Neural cell (in vitro differentiated cells): Measurements from ENCODE around the gene YJEFN3. TPM values are rescaled to one million over a fixed set of nuclear protein-coding genes. Genes with fewer than 3 reads are reported as not detected.

Experiments used
- H2AFZ ChIP-seq: fragments of 200-600, 300-800 bp; sonication (generic), shearing (Covaris generic); 2 replicates; pipeline ENCODE4 v1.6.0; 2014; ENCODE audit warnings: low read depth, mild to moderate bottlenecking, antibody characterized with exemption, low read length, moderate library complexity
- H3F3A ChIP-seq: fragments of 200-600 bp; shearing (Covaris generic); 2 replicates; pipeline ENCODE4 v1.6.1; 2016; ENCODE audit warnings: mild to moderate bottlenecking, moderate library complexity, mixed read lengths, antibody characterized with exemption, low read length; ENCODE audit not compliant: insufficient read depth, poor library complexity, severe bottlenecking
- H3K27ac ChIP-seq: fragments of 200-600, 300-800 bp; sonication (generic), shearing (Covaris generic); 2 replicates; pipeline ENCODE4 v1.5.1; 2014; ENCODE audit warnings: mild to moderate bottlenecking, low read length, moderate library complexity
- H3K27me3 ChIP-seq: fragments of 300-800, 200-600 bp; sonication (generic), shearing (Covaris generic); 2 replicates; pipeline ENCODE4 v1.6.0; 2014; ENCODE audit warnings: mild to moderate bottlenecking, low read depth, low read length, moderate library complexity; ENCODE audit not compliant: insufficient read depth
- H3K36me3 ChIP-seq: fragments of 300-800, 200-600 bp; sonication (generic), shearing (Covaris generic); 2 replicates; pipeline ENCODE4 v1.5.1; 2014; ENCODE audit warnings: mild to moderate bottlenecking, antibody characterized with exemption, low read length, moderate library complexity; ENCODE audit not compliant: insufficient read depth
- H3K4me2 ChIP-seq: fragments of 300-800, 200-600 bp; sonication (generic), shearing (Covaris generic); 2 replicates; pipeline ENCODE4 v1.6.0; 2014; ENCODE audit warnings: mild to moderate bottlenecking, low read length
- H3K4me3 ChIP-seq: fragments of 300-800, 200-600 bp; sonication (generic), shearing (Covaris generic); 2 replicates; pipeline ENCODE4 v1.5.1; 2014; ENCODE audit warnings: mild to moderate bottlenecking, low read length, moderate library complexity
- H3K79me2 ChIP-seq: fragments of 200-600 bp; shearing (Covaris generic); replicated peaks from 2 replicates; pipeline ENCODE4 v1.6.0; 2014; ENCODE audit warnings: mild to moderate bottlenecking, low read length, moderate library complexity; ENCODE audit not compliant: insufficient read depth
- H3K9ac ChIP-seq: fragments of 300-800, 200-600 bp; sonication (generic), shearing (Covaris generic); 2 replicates; pipeline ENCODE4 v1.6.1; 2016; ENCODE audit warnings: mild to moderate bottlenecking, low read length, mixed read lengths
- H3K9me2 ChIP-seq: fragments of 200-600 bp; shearing (Covaris generic); 2 replicates; pipeline ENCODE4 v1.6.1; 2016; ENCODE audit warnings: mild to moderate bottlenecking, low read length, mixed read lengths; ENCODE audit not compliant: insufficient read depth
- H3K9me3 ChIP-seq: fragments of 200-600, 300-800 bp; sonication (generic), shearing (Covaris generic); 2 replicates; pipeline ENCODE4 v1.6.1; 2016; ENCODE audit warnings: mild to moderate bottlenecking, mixed run types, low read length, moderate library complexity, mixed read lengths
- H4K20me1 ChIP-seq: fragments of 200-600 bp; shearing (Covaris generic); 2 replicates; pipeline ENCODE4 v1.6.1; 2016; ENCODE audit warnings: mild to moderate bottlenecking, mixed run types; ENCODE audit not compliant: insufficient read depth
- EP300 ChIP-seq: fragments of 450-650 bp; conservative IDR thresholded peaks from 2 replicates; pipeline ENCODE4 v1.6.1; 2014; ENCODE audit warnings: antibody characterized with exemption, mild to moderate bottlenecking, moderate library complexity; ENCODE audit not compliant: poor library complexity, severe bottlenecking
- EZH2 ChIP-seq: fragments of 200-600, 300-800 bp; shearing (Covaris generic), sonication (generic); IDR thresholded peaks from 2 replicates; pipeline ENCODE4 v1.6.1; 2014; ENCODE audit warnings: antibody characterized with exemption, low read length, borderline replicate concordance, mild to moderate bottlenecking; ENCODE audit not compliant: insufficient read depth, poor library complexity, severe bottlenecking
- MXI1 ChIP-seq: fragments of 450-650 bp; conservative IDR thresholded peaks from 2 replicates; pipeline ENCODE4 v1.6.1; 2014; ENCODE audit warnings: antibody characterized with exemption, mild to moderate bottlenecking; ENCODE audit not compliant: poor library complexity, severe bottlenecking
- POLR2AphosphoS5 ChIP-seq: IDR thresholded peaks from 2 replicates; pipeline ENCODE4 v1.6.1; 2012
- RAD21 ChIP-seq: fragments of 450-650 bp; conservative IDR thresholded peaks from 2 replicates; pipeline ENCODE4 v1.6.1; 2014; ENCODE audit warnings: antibody characterized with exemption, mild to moderate bottlenecking, moderate library complexity
- SMC3 ChIP-seq: fragments of 450-650 bp; conservative IDR thresholded peaks from 2 replicates; pipeline ENCODE4 v1.6.1; 2014; ENCODE audit warnings: antibody characterized with exemption, mild to moderate bottlenecking, moderate library complexity; ENCODE audit not compliant: poor library complexity
- TAF1 ChIP-seq: IDR thresholded peaks from 2 replicates; pipeline ENCODE4 v1.6.1; 2012; ENCODE audit warnings: low read depth
- polyA plus RNA-seq: library from polyadenylated mRNA; depleted of rRNA; stranded (reverse); fragments of >200 nt; gene quantifications from 2 replicates; pipeline ENCODE4 v1.2.3, GENCODE V29; 2014
- TF ChIP-seq, protein P1 (sequence below): fragments of 450-650 bp; IDR thresholded peaks from 2 replicates; pipeline ENCODE4 v1.5.1; 2014; ENCODE audit warnings: antibody characterized with exemption, mild to moderate bottlenecking, moderate library complexity; ENCODE audit not compliant: poor library complexity, severe bottlenecking
- TF ChIP-seq, protein P2 (sequence below): IDR thresholded peaks from 2 replicates; pipeline ENCODE4 v1.6.1; 2012; ENCODE audit warnings: borderline replicate concordance

The YJEFN3 gene
- polyA plus RNA-seq, 1 donor from 2014 or later, result 26.9 TPM

DNA sequence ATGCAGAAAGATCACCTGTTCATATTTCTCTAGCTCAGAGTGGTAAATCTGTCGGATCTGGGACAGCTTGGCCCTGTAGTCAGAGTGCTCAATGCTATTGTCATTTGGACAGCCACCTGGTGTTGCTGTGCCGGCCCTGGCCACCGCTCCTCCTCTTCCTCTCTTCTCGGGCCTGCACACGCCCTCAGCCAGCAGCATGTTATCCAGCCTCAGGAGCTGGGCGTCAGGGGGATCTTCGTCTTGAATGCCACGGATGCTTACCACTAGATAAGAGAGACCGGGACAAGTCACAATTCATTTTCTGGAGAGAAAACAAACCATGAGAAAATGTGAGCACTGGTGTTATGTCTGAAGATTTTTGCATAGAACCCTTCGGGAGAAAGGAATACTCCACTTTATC, 41.9 kb downstream of the YJEFN3 start (continued):
- TF ChIP-seq MXI1 (no peak), EP300 (no peak), TAF1 (no peak)

DNA sequence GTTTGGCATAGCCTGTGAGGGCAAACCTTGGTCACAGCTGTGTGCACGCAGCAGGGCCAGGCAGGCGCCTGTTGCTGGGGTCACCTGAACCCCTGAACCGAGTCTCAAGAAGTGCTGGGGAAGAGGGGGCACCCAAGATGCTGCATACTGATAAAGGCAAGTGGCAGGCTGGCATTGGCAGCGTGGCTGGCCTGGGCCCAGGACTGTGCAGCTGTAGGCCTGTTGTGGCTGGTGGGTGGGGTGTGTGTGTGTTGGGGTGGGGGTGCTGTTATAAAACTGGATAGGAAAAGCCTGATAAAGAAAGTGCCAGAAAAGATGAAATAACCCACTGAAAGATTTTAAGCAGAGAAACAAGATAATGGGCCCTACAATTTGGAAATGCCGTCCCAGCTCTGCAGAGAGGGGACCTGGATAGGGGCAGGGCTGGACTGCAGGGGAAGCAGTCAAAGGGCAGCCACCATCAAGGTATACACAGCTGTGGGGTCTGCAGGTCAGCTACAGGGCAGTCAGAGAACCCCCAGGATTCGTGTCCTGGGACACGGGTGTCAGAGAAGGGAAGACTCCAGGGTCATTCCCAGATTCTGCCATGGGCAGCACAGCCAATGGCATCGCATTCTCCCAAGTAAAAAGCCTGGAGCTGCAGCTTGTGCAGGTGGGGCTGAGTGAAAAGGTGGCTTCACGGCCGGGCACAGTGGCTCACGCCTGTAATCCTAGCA, 42.5 kb downstream of the YJEFN3 start:
- no peak for TF ChIP-seq EZH2
- TF ChIP-seq MXI1, result no peak
- no peak for TF ChIP-seq TAF1
- no peak for TF ChIP-seq SMC3
- no peak for TF ChIP-seq EP300
- no peak for TF ChIP-seq RAD21
- no peak for TF ChIP-seq POLR2AphosphoS5
- TF ChIP-seq, protein P1, sequence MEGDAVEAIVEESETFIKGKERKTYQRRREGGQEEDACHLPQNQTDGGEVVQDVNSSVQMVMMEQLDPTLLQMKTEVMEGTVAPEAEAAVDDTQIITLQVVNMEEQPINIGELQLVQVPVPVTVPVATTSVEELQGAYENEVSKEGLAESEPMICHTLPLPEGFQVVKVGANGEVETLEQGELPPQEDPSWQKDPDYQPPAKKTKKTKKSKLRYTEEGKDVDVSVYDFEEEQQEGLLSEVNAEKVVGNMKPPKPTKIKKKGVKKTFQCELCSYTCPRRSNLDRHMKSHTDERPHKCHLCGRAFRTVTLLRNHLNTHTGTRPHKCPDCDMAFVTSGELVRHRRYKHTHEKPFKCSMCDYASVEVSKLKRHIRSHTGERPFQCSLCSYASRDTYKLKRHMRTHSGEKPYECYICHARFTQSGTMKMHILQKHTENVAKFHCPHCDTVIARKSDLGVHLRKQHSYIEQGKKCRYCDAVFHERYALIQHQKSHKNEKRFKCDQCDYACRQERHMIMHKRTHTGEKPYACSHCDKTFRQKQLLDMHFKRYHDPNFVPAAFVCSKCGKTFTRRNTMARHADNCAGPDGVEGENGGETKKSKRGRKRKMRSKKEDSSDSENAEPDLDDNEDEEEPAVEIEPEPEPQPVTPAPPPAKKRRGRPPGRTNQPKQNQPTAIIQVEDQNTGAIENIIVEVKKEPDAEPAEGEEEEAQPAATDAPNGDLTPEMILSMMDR, result no peak
- TF ChIP-seq, protein P2, sequence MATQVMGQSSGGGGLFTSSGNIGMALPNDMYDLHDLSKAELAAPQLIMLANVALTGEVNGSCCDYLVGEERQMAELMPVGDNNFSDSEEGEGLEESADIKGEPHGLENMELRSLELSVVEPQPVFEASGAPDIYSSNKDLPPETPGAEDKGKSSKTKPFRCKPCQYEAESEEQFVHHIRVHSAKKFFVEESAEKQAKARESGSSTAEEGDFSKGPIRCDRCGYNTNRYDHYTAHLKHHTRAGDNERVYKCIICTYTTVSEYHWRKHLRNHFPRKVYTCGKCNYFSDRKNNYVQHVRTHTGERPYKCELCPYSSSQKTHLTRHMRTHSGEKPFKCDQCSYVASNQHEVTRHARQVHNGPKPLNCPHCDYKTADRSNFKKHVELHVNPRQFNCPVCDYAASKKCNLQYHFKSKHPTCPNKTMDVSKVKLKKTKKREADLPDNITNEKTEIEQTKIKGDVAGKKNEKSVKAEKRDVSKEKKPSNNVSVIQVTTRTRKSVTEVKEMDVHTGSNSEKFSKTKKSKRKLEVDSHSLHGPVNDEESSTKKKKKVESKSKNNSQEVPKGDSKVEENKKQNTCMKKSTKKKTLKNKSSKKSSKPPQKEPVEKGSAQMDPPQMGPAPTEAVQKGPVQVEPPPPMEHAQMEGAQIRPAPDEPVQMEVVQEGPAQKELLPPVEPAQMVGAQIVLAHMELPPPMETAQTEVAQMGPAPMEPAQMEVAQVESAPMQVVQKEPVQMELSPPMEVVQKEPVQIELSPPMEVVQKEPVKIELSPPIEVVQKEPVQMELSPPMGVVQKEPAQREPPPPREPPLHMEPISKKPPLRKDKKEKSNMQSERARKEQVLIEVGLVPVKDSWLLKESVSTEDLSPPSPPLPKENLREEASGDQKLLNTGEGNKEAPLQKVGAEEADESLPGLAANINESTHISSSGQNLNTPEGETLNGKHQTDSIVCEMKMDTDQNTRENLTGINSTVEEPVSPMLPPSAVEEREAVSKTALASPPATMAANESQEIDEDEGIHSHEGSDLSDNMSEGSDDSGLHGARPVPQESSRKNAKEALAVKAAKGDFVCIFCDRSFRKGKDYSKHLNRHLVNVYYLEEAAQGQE, result no peak

DNA sequence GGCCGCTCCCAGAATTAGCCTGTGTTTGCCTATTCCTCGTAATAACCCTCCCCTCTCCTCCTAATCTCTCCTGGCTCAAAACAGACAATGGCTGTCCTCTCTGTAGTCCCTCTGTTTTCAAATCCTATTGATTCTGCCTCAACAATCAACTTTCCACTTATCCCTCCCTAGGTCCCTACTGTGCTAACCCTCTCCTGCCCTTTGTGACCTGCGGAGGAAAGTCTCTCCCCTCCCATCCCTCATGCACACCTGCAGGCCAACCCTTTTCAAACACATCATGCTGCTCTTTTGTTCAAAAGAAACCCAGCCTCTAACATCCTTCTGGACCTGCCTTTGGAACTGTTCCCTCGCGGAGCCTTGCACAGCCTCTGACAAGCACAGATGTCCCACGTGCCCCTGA, 46.7 kb downstream of the YJEFN3 start:
- no peak overlapping the region for H3K4me3 ChIP-seq
- no peaks in the 10 kb centered on the region for H3F3A ChIP-seq
- no peak overlapping the region for H3K9ac ChIP-seq
- H3K79me2 ChIP-seq, result no peaks in the 10 kb centered on the region
- H3K36me3 ChIP-seq, result no peaks in the 10 kb centered on the region
- no peaks in the 10 kb centered on the region for H3K9me2 ChIP-seq
- H2AFZ ChIP-seq, result no peak overlapping the region
- no peaks in the 10 kb centered on the region for H4K20me1 ChIP-seq
- no peak overlapping the region for H3K27ac ChIP-seq
- H3K4me2 ChIP-seq, result no peak overlapping the region
- TF ChIP-seq EZH2, result no peak
- no peak for TF ChIP-seq TAF1
- TF ChIP-seq RAD21, result no peak
- no peak for TF ChIP-seq POLR2AphosphoS5
- no peak for TF ChIP-seq MXI1
- TF ChIP-seq, protein P1, result no peak
- TF ChIP-seq EP300, result no peak
- TF ChIP-seq SMC3, result no peak
- TF ChIP-seq, protein P2, result no peak
- H3K27me3 ChIP-seq, result no peaks in the 10 kb centered on the region
- H3K9me3 ChIP-seq, result no peaks in the 10 kb centered on the region

More for the DNA sequence above, 42.5 kb downstream of the YJEFN3 start:
- no peaks in the 10 kb centered on the region for H3K36me3 ChIP-seq
- H2AFZ ChIP-seq, result no peak overlapping the region
- H3K27ac ChIP-seq, result no peak overlapping the region
- H3K4me2 ChIP-seq, result no peak overlapping the region
- H3K9ac ChIP-seq, result no peak overlapping the region
- H3K79me2 ChIP-seq, result no peaks in the 10 kb centered on the region
- no peaks in the 10 kb centered on the region for H3K9me2 ChIP-seq
- no peaks in the 10 kb centered on the region for H3K27me3 ChIP-seq
- H4K20me1 ChIP-seq, result no peaks in the 10 kb centered on the region
- H3F3A ChIP-seq, result no peaks in the 10 kb centered on the region
- H3K4me3 ChIP-seq, result no peak overlapping the region
- H3K9me3 ChIP-seq, result no peaks in the 10 kb centered on the region
